Hematopoietic multipotent progenitor cell treated with erythropoietin and hydrocortisone succinate and interleukin-3 and kit ligand, for 6 days (in vitro differentiated cells): ENCODE results near the gene POM121C.
"Not testable (repeated sequence)": the region's sequence is repeated elsewhere in the genome, so short reads cannot be mapped to it uniquely, and the experiment has no call there.

ENCODE experiments used
- DNase-seq: peaks from one replicate; pipeline ENCODE4 v3.0.0-alpha.2; 2015

The POM121C gene

DNA sequence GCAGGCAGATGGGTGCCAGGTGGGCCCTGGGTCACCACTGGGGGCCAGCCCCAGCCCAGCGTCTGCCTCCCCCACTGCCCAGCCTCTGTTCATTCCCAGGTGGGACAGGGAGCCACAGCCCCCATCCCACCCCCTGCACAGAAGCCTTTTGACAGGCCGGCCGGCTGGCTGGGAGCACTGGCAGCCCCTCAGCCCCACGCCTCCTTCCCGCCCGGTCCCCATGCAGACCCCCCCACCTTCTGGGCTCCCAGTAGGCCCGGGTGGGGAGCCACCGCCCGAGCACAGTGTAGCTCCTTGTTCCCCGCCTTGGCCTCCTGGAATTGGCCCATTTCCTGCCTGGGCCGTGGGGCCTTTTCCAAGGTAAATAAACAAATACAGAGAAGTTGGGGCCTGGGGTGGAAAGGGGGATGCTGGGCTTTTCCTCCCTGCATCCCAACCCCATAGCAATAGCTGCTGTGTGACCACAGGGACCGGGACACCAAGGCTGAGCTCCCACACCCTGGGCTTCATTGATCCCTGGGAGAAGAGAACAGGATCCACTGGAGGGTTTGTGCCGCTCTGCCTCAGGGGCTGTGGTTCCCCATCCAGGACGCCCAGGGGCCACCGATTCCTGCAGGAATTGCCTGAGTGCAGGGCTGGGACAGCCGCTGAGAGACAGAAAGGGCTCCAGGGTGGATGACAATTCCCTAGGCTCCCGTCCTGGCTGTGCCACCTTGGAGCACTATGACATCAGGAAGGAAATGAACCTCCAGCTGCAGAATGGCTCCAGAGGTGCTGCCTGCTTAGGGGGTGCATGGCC lies 111.4 kb downstream of the POM121C start:
- DNase-seq = not testable (repeated sequence)

- not testable (repeated sequence) for DNase-seq
Observed at GRCh38 chr7:75374144-75374518, 112.0 kb downstream of the POM121C start.

DNA sequence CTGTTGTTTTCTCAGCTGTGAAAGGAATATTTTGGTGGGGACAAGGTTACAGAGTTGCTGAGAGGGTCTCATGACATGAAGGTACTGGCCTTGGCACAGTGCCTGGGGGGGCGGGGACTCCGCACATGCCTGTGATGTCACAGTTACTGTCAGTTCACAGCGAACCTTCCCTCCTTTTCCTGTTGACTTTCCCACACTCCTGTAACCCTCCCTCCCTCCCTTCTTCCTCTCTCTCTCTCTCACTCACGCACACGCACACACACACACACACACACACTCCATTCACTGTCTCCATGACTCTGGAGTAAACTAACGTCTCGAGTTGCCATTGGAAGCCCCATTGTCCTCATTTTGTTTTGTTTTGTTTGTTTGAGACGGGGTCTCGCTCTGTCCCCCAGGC lies 118.8 kb downstream of the POM121C start:
- DNase-seq = not testable (repeated sequence)
